ENCODE results near the gene TIPRL.

- TF ChIP-seq EP300 (IDR thresholded peaks at IDR 0.05): no peak
- TF ChIP-seq, protein P1, sequence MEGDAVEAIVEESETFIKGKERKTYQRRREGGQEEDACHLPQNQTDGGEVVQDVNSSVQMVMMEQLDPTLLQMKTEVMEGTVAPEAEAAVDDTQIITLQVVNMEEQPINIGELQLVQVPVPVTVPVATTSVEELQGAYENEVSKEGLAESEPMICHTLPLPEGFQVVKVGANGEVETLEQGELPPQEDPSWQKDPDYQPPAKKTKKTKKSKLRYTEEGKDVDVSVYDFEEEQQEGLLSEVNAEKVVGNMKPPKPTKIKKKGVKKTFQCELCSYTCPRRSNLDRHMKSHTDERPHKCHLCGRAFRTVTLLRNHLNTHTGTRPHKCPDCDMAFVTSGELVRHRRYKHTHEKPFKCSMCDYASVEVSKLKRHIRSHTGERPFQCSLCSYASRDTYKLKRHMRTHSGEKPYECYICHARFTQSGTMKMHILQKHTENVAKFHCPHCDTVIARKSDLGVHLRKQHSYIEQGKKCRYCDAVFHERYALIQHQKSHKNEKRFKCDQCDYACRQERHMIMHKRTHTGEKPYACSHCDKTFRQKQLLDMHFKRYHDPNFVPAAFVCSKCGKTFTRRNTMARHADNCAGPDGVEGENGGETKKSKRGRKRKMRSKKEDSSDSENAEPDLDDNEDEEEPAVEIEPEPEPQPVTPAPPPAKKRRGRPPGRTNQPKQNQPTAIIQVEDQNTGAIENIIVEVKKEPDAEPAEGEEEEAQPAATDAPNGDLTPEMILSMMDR (IDR thresholded peaks at IDR 0.05): no peak
- no peak for TF ChIP-seq POLR2AphosphoS5 (IDR thresholded peaks at IDR 0.05)
Observed at GRCh38 chr1:168235937-168236336, 57.2 kb downstream of the TIPRL start.

All from upper lobe of left lung (tissue), 4 donors.